AG20443 (cell line): ENCODE data around the gene ULK4.
A peak's percentile ranks its signal among the peaks of the same experiment; 100 is the strongest.
"Not testable (repeated sequence)": the region's sequence is repeated elsewhere in the genome, so short reads cannot be mapped to it uniquely, and the experiment has no call there.

ENCODE experiments used
- DNase-seq: peaks from one replicate; pipeline ENCODE4 v3.0.0; 2012; ENCODE audit warnings: low spot score, mixed read lengths

The ULK4 gene

DNA sequence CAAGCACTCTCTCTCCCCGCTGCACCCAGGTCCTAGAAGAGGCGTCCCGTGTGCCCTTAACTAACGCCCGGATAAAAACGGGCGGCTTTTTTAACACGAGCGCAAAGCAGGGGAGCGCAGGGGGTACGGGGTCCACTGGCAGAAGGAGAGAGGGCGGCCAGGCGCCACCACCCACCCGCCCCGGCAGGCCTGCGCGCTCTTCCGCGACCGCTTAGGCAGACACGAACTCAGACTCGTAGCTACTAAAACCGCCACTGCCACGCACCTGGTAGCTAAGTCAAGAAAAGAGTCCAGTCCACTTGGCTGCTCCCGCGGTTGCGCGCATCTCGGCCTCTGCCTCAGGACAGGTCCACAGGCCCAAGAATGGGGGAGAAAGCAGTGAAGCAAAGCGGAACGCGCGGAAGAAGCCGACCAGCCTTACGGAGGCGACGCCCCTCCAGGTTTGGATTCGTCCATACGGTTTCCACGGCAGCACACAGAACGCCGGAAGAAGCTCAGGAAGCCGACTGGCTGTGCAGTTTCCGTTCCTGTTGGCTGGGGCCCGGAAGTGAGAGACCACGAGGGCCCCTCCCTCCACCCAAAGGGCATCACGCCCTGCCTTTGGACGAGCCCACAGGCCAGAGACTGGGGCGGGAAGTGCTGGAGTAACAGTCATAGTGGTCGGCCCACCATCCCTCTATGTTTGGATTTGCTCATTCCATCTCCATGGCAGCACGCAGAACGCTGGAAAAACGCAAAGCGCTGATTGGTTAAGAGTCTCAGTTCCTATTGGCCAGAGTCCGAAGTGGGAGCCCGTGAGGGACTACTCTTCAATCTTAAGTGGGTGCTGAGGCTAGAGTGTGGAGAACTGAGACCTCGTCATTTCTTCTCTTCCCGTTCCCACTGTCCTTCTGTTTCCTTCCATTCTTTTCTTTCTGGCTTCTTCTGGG, at the start of gene ULK4:
Gene ULK4 (minus strand): TSS at position 353 of the 929 bp plus-strand sequence. CDS start 7,344 bp downstream, outside the sequence.
- DNase-seq, result peak; percentile 95

- DNase-seq, result peak; percentile 27
These were observed 48.6 kb upstream of the ULK4 start for GRCh38 chr3:42010530-42010929.

DNA sequence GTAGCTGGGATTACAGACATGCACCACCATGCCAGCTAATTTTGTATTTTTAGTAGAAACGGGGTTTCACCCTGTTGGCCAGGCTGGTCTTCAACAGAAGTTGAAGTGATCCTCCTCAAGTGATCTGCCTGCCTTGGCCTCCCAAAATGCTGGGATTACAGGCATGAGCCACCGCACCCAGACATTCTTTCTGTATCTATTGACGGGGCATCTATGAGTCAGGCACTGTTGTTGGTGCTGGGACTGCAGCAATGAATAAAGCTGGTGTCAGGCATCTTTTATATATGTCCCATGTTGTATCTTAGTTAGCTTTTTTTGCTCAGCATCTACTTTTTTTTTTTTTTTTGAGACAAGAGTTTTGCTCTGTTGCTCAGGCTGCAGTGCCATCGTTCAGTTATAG, 47.6 kb upstream of the ULK4 start:
- DNase-seq, result no peak

- DNase-seq, result no peak
These were observed 45.9 kb upstream of the ULK4 start for GRCh38 chr3:42007785-42008184.

GRCh38 chr3:42005401-42005800, 43.5 kb upstream of the ULK4 start:
- DNase-seq, result no peak

GRCh38 chr3:42002790-42003189, 40.9 kb upstream of the ULK4 start:
- DNase-seq, result no peak

GRCh38 chr3:42001777-42002176, 39.9 kb upstream of the ULK4 start:
- no peak for DNase-seq

DNA sequence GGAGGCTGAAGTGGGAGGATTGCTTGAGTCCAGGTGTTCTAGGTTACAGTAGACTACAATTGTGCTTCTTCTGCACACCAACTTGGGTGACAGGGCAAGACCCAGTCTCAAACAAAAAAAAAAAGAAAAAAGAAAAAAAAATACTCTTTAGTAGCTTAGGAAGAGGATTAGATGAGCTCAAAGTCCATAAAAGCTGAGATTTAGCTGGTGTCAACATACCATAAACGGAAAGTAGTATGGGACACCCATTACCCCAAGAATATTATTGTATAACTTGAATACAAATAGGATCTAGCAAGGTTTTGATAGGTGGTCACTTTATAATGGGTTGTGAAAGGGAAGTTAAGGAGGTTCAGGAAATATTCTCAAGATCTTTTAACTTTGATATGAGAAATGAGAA, 38.0 kb upstream of the ULK4 start:
- no peak for DNase-seq

- DNase-seq, result peak; percentile 36
These were observed 36.0 kb upstream of the ULK4 start for GRCh38 chr3:41997702-41998550.

- no peak for DNase-seq
These were observed 29.5 kb upstream of the ULK4 start for GRCh38 chr3:41991437-41991836.

- DNase-seq, result no peak
These were observed 27.6 kb upstream of the ULK4 start for GRCh38 chr3:41989518-41989917.

GRCh38 chr3:41987627-41988026, 25.7 kb upstream of the ULK4 start:
- no peak for DNase-seq

DNA sequence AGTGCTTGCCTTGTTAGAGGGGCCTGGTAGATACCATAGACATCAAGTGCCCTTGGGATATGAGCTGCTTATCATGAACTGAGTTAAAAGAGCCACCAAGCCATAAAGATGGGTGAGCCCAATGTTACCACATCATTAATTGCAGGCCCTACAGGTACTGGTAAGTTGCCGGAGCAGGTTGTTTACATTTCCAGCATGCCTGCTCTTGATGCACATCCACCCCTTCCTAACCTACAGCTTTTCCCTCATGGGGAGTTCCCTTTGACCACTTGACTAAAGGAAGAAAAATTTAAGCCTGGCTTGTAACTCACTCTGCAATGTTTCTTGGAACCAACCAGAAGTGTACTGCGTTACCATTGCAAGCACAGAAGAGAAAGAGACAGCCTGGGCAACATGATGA, 24.7 kb upstream of the ULK4 start:
- DNase-seq, result no peak

DNA sequence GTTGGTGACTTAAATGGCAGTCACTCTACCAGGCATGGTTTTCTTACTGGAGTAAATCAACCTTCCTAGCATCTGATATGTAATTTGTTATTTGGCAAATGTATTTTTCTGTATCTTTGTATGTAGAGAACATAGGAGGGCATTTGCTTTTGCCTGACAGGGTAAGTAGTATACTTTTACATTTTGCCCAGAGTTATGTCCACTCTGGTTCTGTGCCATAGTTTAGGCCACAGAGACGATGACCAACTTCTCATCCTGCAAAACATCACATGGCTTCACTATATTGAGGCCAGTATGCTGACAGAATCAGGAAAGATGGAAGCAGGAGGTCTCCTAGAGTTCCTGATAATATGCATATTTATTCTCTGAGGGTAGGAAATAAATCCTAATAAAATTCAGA, 23.1 kb upstream of the ULK4 start:
- DNase-seq, result no peak

GRCh38 chr3:41983091-41983490, 21.2 kb upstream of the ULK4 start:
- DNase-seq, result not testable (repeated sequence)

GRCh38 chr3:41977401-41977800, 15.5 kb upstream of the ULK4 start:
- not testable (repeated sequence) for DNase-seq

- DNase-seq, result no peak
These were observed 13.7 kb upstream of the ULK4 start for GRCh38 chr3:41975416-41976103.

GRCh38 chr3:41974223-41974622, 12.3 kb upstream of the ULK4 start:
- DNase-seq, result peak; percentile 17

DNA sequence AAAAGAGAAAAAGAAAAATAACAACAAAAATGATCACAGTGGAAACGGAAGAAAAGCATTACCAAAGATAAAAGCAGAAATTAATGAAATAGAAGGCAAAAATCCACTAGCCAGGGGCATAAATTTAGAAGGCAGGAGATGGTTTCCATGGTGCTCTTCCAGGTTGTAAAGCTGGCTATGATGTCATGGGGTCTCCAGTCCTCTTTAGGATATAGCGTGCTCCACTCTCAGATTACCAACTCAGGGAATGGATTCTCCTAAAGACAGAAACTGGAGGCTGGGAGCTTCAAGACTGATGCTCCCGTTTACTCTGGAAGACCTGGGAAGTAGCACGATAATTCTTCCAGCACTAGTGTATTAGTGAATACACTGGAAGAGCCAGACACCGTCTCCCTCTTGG, 10.9 kb upstream of the ULK4 start:
- no peak for DNase-seq

- no peak for DNase-seq
These were observed 4.3 kb upstream of the ULK4 start for GRCh38 chr3:41966206-41966605.

DNA sequence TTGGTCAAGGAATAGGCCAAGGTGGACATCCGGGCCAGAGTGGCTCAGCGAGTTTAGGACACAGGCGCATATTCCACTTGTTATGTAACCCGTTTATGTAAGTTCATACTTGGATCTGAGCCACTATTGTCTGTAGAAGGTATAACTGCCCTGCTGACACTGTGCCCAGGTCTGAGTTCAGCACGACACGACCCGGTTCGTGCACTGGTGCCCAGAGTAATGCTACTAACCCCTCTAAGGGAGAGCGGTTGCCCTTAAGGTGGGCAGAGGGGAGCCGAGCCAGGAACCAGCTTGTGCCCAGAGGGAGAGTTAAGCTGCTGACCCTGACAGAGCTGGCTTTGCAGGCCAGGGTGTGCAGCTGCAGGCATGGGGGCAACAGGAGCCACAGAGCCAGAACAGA, 1.9 kb upstream of the ULK4 start:
- no peak for DNase-seq
